H1 (cell line): ENCODE measurements around the gene WWC2. TPM values are rescaled to one million over a fixed set of nuclear protein-coding genes. Genes with fewer than 3 reads are reported as not detected.

ENCODE experiments used
- RBBP5 ChIP-seq: IDR thresholded peaks from 2 replicates; pipeline ENCODE4 v1.7.1; 2012; ENCODE audit warnings: low read depth, mild to moderate bottlenecking, inconsistent platforms, low read length, moderate library complexity, borderline replicate concordance
- polyA plus RNA-seq, 7 experiments: library from polyadenylated mRNA; depleted of rRNA in 3 of 7; stranded (reverse) in 5 of 7; unstranded in 2 of 7; fragments of >200 nt in 5 of 7; fragments of 200-250 nt in 2 of 7; gene quantifications; 1 replicate in 5 of 7; 2 replicates in 1 of 7; 4 replicates in 1 of 7; pipeline versions ENCODE4 v1.2.1 to v1.2.3, GENCODE V29; 2011 to 2013; ENCODE audit warnings: missing spikeins in 2 of 7, mixed read lengths in 2 of 7
- total RNA-seq: library from RNA; stranded (reverse); fragmentation: NEBNext Ultra II Directional; extraction: Animal tissue kit (Norgen Biotek cat#: 25700); gene quantifications from 2 replicates; pipeline ENCODE4 v1.2.1, GENCODE V29; 2021

The WWC2 gene
- total and polyA plus RNA-seq, 2 of the 8 experiments (the other 6 are each of a cell fraction or from before 2014, with no cell fraction given) = 17.6 to 135 TPM

DNA sequence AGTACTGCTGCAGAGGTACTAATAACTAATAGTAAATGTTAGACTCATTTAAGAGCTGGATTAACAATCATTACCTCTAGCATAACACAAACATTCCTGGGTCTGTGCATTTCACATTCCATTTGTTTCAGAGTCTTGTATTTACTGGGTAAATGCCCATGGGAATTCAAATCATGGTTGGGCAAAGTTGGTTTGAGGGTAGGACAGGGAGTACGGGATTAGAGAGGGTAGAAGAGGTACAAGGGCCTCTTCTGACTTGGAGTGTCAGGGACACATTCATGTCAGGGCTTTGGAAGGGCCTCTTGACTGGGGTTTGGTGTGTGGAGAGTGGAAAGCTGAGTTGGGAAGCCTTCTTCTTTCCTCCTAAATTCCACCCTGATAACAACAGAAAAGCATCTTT is 65.9 kb downstream of the WWC2 start (continued):
- no peak for TF ChIP-seq RBBP5
